ENCODE data around the gene ENTPD2.
A peak's percentile ranks its signal among the peaks of the same experiment; 100 is the strongest.

The ENTPD2 gene

DNA sequence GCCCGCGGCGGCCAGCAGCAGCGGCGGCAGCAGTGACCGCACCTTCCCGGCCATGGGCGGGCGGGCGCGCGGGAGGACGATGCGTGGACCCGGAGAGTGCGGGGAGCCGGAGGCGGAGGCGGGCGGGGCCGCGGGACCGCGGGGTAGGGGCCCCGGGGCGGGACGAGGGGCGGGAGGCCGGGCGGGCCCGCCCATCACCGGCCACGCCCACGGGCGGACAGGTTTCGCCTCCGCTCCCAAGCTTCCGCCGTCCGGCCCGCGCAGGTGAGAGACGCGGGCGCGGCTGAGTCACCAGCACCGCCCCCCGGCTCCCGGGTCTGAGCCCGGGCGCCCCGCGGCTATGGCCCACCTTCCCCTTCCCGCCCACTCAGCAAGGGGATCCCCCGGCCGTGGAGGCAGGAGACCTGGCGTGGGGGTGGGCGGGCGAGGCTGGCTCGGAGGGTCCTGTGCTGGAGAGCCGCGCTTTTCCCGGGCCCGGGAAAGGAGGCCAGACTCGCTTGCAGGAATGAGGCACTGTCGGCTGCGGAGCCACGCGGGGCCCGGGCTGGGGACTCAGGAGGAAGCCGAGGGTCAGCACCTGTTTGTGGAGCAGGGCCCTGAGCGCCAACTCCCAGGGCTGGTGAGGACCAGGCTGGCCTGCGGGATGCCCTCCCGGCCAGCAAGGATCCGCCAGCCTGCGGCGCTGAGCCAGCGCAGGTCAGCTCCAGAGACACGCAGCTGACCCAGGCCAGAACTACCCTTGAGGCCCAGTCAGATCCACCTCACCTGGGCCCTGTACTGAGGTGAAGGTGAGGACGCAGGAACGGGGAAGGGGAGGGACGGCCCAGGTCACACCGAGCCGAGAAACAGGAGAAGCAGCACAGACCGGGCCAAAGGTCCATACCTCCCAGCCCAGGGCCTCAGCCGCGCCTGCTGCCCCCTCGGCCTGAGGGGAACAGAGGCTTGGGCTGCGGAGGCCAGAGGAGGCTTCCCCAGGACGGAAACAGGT lies at the start of gene ENTPD2:
ENTPD2 (minus strand) TSS at position 118 of the 988 bp plus-strand sequence; CDS start at position 54, 64 bp downstream.
- no peak for DNase-seq (ENCODE audit: low read depth)

DNA sequence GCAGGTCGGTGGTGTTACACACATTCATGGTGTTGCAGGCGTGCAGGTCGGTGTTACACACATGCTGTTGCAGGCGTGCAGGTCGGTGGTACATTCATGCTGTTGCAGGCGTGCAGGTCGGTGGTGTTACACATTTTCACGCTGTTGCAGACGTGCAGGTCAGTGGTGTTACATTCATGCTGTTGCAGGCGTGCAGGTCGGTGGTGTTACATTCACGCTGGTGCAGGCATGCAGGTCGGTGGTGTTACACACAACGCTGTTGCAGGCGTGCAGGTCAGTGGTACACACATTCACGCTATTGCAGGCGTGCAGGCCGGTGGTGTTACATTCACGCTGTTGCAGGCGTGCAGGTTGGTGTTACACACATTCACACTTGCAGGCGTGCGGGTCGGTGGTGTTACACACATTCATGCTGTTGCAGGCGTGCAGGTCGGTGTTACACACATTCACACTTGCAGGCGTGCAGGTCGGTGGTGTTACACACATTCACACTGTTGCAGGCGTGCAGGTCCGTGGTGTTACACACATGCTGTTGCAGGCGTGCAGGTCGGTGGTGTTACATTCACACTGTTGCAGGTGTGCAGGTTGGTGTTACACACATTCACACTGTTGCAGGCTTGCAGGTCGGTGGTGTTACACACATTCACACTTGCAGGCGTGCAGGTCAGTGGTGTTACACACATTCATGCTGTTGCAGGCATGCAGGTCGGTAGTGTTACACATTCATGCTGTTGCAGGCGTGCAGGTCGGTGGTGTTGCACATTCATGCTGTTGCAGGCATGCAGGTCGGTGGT lies 49.5 kb upstream of the ENTPD2 start:
- DNase-seq (ENCODE audit: low read depth): no peak

DNA sequence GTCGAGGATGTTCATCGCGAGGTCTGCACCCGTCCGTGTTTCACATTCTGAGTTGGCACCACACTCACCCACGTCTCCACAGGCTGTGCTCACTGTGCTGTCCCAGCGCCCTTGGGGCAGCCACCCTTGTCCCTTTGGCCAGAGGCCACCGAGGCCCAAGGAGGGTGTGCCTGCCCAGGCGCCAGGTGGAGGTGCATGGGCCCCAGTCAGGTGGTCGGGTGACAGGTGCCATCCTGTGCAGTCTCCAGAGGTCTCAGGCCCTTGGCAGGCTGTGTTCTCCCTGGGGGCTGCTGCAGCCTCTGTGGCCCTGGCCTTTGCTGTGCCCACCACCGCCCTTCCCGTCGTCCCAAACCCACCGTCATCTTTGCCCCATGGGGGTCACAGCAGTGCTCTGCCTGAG lies 45.4 kb upstream of the ENTPD2 start:
- no peak for DNase-seq (ENCODE audit: low read depth)

DNA sequence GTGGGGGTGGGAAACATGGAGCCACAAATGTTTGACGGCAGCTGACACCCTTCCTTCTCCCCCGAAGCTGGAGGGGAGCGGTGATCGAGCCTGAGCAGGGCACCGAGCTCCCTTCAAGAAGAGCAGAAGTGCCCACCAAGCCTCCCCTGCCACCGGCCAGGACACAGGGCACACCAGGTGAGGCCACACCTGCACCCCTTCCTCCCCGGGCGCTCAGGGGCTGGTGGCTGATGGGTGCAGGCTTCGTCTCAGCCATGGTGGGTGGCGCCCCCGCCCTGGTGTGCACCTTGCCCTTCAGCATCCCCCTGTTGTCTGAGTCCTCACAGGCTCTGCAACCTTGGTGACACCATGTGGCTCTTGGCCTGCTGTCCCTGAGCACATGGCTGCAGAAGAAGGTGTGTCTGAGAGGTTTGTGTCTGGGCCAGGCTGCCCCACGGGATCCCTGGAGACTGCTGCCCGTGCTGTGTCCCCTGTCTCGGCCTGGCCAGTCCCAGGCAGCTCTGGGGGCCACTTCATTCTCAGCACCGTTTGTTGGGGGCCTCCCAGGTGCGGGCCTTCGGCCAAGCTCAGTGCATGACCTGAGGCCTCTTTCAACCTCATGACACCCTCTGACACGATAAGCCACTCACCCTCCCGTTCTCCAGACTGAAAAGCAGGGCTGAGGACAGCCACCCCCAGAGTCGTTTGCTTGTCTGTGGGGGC lies 44.1 kb upstream of the ENTPD2 start:
- DNase-seq (ENCODE audit: low read depth): no peak

DNA sequence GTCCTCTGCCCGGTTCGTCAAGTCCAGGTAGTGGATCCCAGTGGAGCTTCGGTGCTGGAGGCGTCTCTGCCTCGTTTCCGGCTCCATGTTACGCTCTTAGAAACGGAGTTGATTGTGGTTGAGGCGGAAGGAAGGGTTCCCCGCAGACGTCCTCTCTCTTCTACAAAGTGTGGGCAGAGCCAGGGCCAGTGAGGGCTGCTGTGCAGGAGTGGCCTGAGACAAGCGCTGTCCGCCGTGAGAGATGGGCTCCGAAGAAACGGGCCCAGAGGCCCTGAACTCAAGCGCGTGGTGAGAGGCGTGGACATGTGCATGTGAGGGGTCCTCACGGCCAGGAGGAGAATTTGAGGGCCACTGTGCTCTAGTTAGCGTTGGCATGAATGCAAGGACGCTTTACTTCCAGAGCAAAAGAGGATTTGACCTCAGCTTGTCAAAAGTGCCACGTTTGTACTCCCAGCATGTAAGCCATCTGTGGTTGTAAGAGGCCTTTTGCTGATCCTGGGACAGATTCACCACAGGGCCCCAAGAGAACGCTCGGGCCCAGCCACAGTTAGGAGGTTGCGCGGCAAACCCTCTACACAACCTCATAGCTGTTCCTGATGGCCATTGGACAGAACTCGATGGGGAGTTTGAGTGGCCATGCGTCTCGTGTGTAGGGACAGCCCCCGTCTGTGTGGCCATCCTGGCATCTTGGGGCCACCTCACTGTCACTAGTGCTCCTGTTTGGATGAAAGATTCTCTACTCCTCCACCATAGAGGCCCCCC lies 43.1 kb upstream of the ENTPD2 start:
- no peak for DNase-seq (ENCODE audit: low read depth)

DNA sequence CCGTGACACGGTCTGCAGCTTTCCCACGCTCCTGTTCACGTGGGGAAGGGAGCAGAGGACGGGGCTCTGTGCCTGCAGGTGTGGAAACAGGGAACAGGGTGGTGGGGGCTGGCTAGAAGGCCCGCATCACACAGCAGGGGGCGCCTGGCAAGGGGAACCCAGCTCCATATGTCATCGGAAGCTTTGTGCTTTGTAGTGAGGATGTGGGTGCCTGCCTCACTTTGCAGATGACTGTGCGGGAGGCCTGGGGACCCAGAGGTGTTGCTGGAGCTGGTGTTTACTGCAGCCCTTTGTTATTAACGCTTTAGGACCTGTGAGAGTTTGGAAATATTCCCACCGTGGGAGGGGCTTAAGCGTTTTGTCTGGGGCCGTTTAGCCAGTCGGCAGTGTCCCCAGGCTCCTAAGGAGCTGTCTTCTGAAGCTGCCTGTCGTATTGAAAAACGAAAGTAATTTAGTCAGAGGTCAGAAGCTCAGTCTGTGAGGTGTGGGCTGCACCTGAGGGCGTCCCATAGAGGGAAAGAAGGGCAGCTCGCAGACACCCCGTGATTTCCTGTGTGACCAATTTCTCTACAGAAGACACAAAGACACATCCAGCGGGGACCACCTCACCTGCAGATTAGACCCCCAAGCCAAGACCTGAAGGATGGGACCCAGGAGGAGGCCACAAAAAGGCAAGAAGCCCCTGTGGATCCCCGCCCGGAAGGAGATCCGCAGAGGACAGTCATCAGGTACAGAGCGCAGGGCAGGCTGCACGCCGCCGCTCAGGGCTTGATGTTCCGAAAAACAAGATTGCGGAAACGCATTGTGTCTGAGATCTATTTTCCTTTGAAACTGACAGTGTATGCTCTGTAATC lies 42.0 kb upstream of the ENTPD2 start:
- DNase-seq (ENCODE audit: low read depth): peak; percentile 80

DNA sequence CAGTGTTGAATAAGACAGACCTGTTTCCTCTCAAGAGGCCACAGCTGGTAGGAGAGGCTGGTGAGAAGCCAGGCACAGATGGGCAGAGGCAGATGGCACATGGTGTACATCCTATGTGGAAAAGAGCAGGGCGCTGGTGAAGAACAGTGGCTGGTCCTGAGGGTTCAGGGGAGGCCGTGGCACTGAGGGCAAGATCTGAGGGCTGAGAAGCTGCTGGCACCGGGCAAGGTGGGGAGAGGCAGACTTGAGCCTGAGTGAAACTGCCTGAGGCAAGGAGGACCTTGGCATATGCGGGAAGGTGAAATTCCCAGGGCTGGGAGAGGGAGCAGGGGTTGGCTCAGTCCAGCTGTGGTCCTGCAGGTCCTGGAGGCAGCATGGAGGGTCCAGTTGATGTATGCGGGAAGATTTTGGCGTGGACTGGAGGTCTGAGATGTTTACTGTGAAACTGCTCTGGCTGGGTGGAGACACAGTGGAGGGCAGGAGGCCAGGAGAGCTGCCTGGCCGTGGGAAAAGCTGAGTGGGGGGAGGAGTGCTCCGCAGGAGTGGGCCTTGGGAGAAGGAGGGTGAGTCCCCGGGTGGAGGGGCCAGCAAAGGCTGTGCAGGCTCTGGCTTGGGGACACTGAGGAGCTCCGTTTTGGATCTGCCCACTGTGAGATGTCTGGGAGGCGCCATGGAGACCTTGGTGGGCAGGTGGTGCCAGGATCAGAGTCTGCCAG lies 35.5 kb upstream of the ENTPD2 start:
- no peak for DNase-seq (ENCODE audit: low read depth)

DNA sequence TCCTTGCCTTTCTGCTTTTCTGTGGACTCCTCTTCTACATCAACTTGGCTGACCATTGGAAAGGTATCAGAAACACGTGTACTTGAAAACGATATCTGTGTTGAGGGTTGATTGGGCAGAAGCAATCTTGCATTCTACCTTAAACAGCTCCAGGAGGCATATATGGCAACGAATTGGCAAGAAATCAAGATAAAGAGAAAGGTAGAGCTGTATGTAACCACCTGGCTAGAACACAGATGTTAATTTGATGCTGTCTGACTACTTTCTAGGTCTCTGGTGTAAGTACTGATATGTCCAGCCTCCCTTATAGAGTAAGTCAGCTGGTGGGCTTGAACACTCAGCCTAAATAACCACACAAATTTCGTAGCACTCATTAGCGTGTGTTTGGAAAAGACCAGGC lies 34.3 kb upstream of the ENTPD2 start:
- DNase-seq (ENCODE audit: low read depth): no peak

DNA sequence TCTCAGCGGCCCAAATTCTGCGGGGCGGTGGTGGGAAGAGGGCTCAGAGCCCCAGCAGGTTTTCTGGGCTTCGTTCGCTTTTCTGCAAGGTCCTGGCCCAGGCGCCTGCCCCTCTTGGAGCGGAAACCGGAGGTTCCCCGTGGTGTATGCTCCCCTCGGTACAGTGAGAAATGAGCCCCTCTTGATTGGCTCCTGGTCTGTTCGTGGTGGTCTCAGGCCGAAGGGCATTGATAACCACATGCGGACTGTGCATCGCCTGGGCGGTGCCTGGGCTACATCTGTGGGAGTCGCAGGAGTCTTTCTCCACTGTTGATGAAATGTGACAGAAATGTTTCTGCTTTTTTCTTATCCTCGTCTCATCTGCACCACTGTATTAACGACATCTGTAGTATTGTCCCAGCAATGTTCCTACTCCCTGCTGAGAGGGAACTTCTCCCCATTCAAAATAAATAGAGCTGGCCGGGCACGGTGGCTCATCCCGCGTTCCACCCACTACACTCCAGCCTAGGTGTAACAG lies 33.6 kb upstream of the ENTPD2 start:
- DNase-seq (ENCODE audit: low read depth): no peak

DNA sequence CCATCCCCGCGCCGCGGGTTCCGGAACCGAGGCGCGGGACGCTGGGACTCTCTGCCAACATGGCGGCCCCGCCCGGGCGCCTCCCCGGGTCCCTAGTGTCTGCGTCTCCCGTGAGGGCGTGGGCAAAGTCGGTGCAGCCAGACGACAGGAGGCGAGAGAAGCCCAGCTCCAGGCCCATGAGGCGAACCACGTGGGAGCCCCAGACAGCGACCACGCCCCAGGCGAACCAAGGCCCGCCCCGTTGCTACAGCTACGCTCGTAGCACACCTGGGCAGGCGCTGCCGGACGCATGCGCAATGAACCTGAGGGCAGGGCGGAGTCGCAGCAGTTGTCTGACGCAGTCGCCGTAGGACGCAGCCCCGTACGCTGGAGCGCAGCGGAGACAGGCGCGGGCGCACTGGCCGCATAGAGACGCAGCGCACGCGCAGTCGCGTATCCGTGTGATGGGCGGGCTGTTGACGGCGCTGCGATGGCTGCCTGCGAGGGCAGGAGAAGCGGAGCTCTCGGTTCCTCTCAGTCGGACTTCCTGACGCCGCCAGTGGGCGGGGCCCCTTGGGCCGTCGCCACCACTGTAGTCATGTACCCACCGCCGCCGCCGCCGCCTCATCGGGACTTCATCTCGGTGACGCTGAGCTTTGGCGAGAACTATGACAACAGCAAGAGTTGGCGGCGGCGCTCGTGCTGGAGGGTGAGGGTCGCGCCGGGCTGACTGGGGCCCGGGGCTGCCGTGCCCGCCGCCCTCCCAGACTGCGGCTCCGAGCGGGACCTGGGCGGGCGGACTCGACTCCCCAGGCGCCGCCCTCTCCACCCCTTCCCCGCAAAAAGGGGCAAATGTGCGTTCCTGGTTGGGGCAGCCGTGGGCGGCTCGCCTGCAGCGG lies 32.9 kb upstream of the ENTPD2 start, which contains the start of gene MAN1B1:
MAN1B1 (plus strand) TSS at position 455 of the 878 bp plus-strand sequence; CDS start at position 470, 15 bp downstream.
- peak; percentile 99 for DNase-seq (ENCODE audit: low read depth)

DNA sequence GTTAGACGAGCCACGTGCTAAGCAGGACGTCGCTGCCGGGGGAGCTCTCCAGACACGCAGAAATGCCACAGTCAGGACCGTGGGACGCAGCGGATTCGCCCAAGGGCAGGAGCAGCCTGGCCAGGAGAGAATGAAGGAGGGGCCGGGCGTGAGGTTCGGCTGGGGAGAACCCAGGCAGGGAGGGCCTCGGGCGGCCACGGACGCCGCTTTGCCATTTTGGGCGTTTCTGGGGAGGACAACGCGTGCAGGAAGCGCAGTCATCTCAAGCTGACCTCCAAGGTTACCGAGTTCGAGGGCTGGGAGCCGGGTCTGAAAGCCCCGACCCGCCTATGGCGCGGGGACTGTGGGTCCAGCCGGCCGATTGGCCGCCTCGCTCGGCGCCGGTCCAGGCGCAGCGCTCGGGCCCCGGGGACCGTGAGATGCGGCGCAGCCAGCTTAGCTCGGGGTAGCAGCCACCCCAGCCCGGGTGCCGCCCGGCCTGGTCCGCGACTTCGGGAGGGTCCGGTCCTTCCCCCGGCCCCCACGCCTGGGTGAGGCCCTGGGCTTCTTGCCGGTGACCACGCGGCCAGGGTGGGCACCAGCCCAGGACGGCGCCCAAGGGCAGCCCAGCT lies 32.2 kb upstream of the ENTPD2 start:
- DNase-seq (ENCODE audit: low read depth): no peak

DNA sequence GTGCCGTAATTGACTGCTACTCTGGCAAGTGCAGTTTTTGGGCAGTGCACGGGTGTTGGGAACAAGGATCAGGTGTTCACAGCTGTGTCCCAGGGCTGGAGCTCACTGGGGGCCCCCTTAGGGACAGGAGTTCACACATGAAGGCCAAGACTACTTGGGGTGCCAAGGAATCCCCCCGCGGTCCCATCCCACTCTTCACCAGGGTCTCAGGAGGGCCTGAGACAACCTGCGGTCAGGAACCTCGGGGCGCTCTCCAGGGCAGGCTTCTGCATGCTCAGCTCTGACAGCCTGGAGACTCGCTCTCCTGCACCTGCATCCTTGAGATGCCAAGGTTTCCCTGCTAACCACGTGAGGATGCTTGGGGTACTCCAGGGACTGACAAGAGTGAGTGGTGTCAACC lies 30.7 kb upstream of the ENTPD2 start:
- no peak for DNase-seq (ENCODE audit: low read depth)

DNA sequence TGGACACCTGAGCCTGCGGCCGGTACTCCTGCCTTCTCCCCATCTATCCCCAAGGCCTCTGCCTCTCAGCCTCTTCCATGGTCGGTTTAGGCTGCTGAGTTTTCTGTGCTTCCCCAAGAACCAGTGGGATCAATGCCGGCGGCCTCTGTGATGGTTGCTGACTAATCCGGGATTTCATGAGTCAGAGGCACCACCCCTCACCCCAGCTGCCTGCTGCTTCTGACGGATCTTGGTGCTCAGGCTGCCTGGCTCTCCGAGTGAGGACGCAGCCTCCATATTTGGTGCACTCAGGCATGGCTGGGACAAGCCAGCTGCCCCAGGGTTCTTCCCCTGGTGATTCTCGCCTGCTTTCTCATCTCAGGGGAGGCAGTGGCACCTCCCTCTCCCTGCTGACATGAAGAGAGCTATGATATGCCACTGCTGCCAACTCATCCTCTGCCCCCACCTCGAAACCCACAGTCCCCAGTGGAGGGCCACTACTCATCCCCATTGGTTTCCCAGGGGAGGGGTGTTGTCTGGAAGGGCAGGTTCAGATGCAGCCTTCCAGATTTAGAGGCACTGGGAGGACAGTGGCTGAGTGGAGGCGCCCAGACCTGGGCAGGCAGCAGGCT lies 29.6 kb upstream of the ENTPD2 start:
- DNase-seq (ENCODE audit: low read depth): no peak

DNA sequence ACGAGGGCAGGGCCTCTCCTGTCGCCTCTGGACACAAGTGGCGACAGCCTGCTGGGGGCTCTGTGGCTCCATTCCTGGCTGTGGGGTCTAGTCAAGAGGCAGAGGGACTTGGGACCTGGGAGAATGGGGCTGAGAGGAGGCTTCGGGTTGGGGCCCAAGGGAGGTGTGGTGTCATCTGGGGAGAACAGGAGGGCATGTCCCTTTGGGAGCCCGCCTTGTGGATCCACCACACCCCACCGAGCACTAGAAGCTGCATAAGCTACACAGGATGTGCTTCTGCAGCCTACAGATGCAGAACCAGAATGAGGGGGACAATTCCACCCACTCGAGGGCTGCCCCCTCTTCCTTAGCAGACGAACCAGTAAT lies 29.0 kb upstream of the ENTPD2 start:
- DNase-seq (ENCODE audit: low read depth): no peak

DNA sequence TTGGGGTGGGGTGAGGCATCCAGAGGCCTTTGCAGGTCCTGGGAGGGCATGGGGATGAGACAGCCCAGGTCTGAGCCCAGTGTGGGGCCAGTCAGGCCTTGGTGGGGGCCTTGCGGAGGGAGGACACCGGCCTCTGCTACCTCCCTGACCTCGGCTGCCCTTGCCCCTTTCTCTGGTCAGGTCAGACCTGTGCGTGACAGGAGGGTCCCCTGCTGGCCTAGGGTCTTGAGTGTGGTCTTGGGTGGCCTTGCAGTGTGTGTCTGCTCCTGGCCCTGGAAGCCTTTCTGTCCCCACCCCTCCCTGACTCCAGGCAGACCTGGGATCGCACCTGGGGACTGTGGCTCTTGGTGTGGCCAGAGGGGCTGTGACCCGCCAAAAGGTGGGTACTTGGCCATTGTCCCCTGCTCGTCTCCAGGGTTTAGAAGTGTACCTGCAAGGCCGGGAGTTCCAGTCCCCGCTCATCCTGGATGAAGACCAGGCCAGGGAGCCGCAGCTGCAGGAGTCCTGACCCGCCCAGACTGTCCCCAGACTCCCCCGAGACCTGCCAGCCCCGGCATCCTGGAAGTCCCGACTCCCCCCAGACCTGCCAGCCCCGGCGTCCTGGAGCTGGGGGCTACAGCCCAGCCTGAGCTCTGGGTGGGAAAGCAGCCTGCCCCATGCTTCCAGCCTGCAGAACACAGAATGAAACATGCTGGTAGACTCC lies 28.5 kb upstream of the ENTPD2 start:
- no peak for DNase-seq (ENCODE audit: low read depth)

DNA sequence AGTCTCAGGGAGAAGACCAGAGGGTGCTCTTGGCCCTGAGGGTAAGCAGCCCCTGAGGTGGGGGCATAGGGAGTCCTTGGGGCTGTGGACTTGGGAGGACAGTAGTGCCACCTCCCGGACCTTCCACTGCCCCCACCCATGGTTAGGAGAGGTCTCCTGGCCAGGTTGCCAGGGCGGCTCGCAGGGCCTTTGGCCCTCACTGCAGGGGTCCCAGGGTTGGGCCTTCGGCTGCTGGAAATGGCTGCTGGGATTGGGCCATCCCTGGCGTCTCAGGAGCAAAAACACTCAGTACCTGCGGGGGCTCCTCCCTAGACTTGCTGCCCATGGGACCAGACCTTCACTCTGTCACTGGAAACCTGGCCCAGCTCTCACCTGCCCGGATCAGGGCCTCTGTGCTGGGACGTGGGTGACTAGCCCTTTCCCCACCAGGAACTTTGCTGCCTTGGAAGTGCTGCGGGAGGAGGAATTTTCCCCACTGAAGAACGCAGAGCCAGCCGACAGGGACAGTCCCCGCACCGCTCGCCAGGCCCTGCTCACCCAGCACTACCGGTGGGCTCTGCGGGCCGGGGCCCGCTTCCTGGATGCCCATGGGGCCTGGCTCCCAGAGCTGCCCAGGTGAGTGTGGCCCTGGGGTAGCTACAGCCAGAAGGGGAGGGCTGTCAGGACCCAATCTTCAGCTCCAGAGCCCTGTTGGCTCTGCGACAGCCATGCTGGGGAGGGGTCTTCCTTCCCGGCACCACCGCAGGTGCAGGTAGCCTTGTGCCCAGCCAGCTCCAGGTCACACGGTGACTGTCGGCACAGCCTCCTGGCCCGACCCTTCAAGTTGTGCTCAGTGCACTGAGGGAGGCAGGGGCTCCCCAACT lies 26.6 kb upstream of the ENTPD2 start:
- DNase-seq (ENCODE audit: low read depth): no peak

Measured in activated T-cell treated with anti-CD3 and anti-CD28 coated beads for 1 hour (primary cell).